Measurements from ENCODE around the gene OPCML. TPM values are rescaled to one million over a fixed set of nuclear protein-coding genes. Genes with fewer than 3 reads are reported as not detected.

OPCML gene
- total RNA-seq, 2 experiments from 2014 or later = not detected

- Mint-ChIP-seq H3K4me1 (no peaks in the 10 kb centered on the region), H3K27me3 (no peaks in the 10 kb centered on the region)
- ATAC-seq (ENCODE audit: low read depth) = no peak
Observed at GRCh38 chr11:132579634-132580327, 952.5 kb downstream of the OPCML start.

GRCh38 chr11:132579136-132579535 is 953.2 kb downstream of the OPCML start:
- no peaks in the 10 kb centered on the region for H3K4me1 Mint-ChIP-seq
- H3K27me3 Mint-ChIP-seq = no peaks in the 10 kb centered on the region
- POLR2A ChIA-PET = no interaction called here
- ATAC-seq (ENCODE audit: low read depth) (no peak), DNase-seq (no peak)
- no peaks in the 10 kb centered on the region for H3K36me3 Mint-ChIP-seq
- no peak overlapping the region for H3K4me3 Mint-ChIP-seq
- peaks cover 1% of the 10 kb centered on the region for H3K9me3 Mint-ChIP-seq
- H3K27ac Mint-ChIP-seq = no peak overlapping the region

More at GRCh38 chr11:132579634-132580327, 952.5 kb downstream of the OPCML start:
- Mint-ChIP-seq H3K27ac (no peak overlapping the region), H3K9me3 (peaks cover 1% of the 10 kb centered on the region), H3K36me3 (no peaks in the 10 kb centered on the region), H3K4me3 (no peak overlapping the region)
- POLR2A ChIA-PET = no interaction called here
- no peak for DNase-seq

- Mint-ChIP-seq H3K4me3 (no peak overlapping the region), H3K4me1 (no peaks in the 10 kb centered on the region), H3K9me3 (peaks cover 1% of the 10 kb centered on the region), H3K36me3 (no peaks in the 10 kb centered on the region), H3K27me3 (no peaks in the 10 kb centered on the region), H3K27ac (no peak overlapping the region)
- no peak for ATAC-seq (ENCODE audit: low read depth)
- DNase-seq = no peak
- POLR2A ChIA-PET = no interaction called here
Observed at GRCh38 chr11:132578580-132578979, 953.7 kb downstream of the OPCML start.

GRCh38 chr11:132576706-132577105 is 955.6 kb downstream of the OPCML start:
- Mint-ChIP-seq H3K4me3 (no peak overlapping the region), H3K9me3 (peaks cover 1% of the 10 kb centered on the region), H3K27ac (no peak overlapping the region), H3K4me1 (no peaks in the 10 kb centered on the region), H3K36me3 (no peaks in the 10 kb centered on the region), H3K27me3 (no peaks in the 10 kb centered on the region)
- POLR2A ChIA-PET = no interaction called here
- DNase-seq = no peak
- ATAC-seq (ENCODE audit: low read depth) = no peak

GRCh38 chr11:132564091-132564885 is 968.0 kb downstream of the OPCML start:
- Mint-ChIP-seq H3K9me3 (peaks cover 2% of the 10 kb centered on the region), H3K4me1 (no peaks in the 10 kb centered on the region), H3K4me3 (no peak overlapping the region), H3K36me3 (no peaks in the 10 kb centered on the region), H3K27ac (no peak overlapping the region), H3K27me3 (no peaks in the 10 kb centered on the region)
- POLR2A ChIA-PET = no interaction called here
- no peak for ATAC-seq (ENCODE audit: low read depth)
- DNase-seq = no peak

- no peaks in the 10 kb centered on the region for H3K4me1 Mint-ChIP-seq
- H3K9me3 Mint-ChIP-seq = no peaks in the 10 kb centered on the region
- no peaks in the 10 kb centered on the region for H3K27me3 Mint-ChIP-seq
- POLR2A ChIA-PET = no interaction called here
- no peaks in the 10 kb centered on the region for H3K36me3 Mint-ChIP-seq
- no peak overlapping the region for H3K4me3 Mint-ChIP-seq
- ATAC-seq (ENCODE audit: low read depth) = no peak
- DNase-seq = no peak
- H3K27ac Mint-ChIP-seq = no peak overlapping the region
Observed at GRCh38 chr11:132563050-132563449, 969.3 kb downstream of the OPCML start.

- no peak overlapping the region for H3K4me3 Mint-ChIP-seq
- no peaks in the 10 kb centered on the region for H3K27me3 Mint-ChIP-seq
- ATAC-seq (ENCODE audit: low read depth) (no peak), DNase-seq (no peak)
- POLR2A ChIA-PET = no interaction called here
- H3K9me3 Mint-ChIP-seq = no peaks in the 10 kb centered on the region
- H3K4me1 Mint-ChIP-seq = no peaks in the 10 kb centered on the region
- H3K27ac Mint-ChIP-seq = no peak overlapping the region
- H3K36me3 Mint-ChIP-seq = no peaks in the 10 kb centered on the region
Observed at GRCh38 chr11:132561937-132562336, 970.4 kb downstream of the OPCML start.

- no peaks in the 10 kb centered on the region for H3K4me1 Mint-ChIP-seq
- peaks cover 2% of the 10 kb centered on the region for H3K9me3 Mint-ChIP-seq
- no peak for ATAC-seq (ENCODE audit: low read depth)
- no peak overlapping the region for H3K27ac Mint-ChIP-seq
- POLR2A ChIA-PET = no interaction called here
- no peaks in the 10 kb centered on the region for H3K27me3 Mint-ChIP-seq
- no peak overlapping the region for H3K4me3 Mint-ChIP-seq
- DNase-seq = no peak
- H3K36me3 Mint-ChIP-seq = no peaks in the 10 kb centered on the region
Observed at GRCh38 chr11:132559331-132560036, 972.8 kb downstream of the OPCML start.

- peaks cover 2% of the 10 kb centered on the region for H3K9me3 Mint-ChIP-seq
- no peaks in the 10 kb centered on the region for H3K4me1 Mint-ChIP-seq
- POLR2A ChIA-PET = no interaction called here
- DNase-seq (no peak), ATAC-seq (ENCODE audit: low read depth) (no peak)
- H3K27ac Mint-ChIP-seq = no peak overlapping the region
- no peak overlapping the region for H3K4me3 Mint-ChIP-seq
- no peaks in the 10 kb centered on the region for H3K36me3 Mint-ChIP-seq
- no peaks in the 10 kb centered on the region for H3K27me3 Mint-ChIP-seq
Observed at GRCh38 chr11:132556316-132556715, 976.0 kb downstream of the OPCML start.

- POLR2A ChIA-PET = no interaction called here
- no peaks in the 10 kb centered on the region for H3K27me3 Mint-ChIP-seq
- no peaks in the 10 kb centered on the region for H3K36me3 Mint-ChIP-seq
- H3K27ac Mint-ChIP-seq = no peak overlapping the region
- DNase-seq = no peak
- H3K4me3 Mint-ChIP-seq = no peak overlapping the region
- no peak for ATAC-seq (ENCODE audit: low read depth)
- H3K4me1 Mint-ChIP-seq = no peaks in the 10 kb centered on the region
- peaks cover 2% of the 10 kb centered on the region for H3K9me3 Mint-ChIP-seq
Observed at GRCh38 chr11:132555617-132556016, 976.7 kb downstream of the OPCML start.

- POLR2A ChIA-PET = no interaction called here
- H3K36me3 Mint-ChIP-seq = no peaks in the 10 kb centered on the region
- no peak overlapping the region for H3K27ac Mint-ChIP-seq
- H3K9me3 Mint-ChIP-seq = peaks cover 4% of the 10 kb centered on the region
- DNase-seq (no peak), ATAC-seq (ENCODE audit: low read depth) (no peak)
- no peak overlapping the region for H3K4me3 Mint-ChIP-seq
- H3K4me1 Mint-ChIP-seq = no peaks in the 10 kb centered on the region
- H3K27me3 Mint-ChIP-seq = no peaks in the 10 kb centered on the region
Observed at GRCh38 chr11:132551016-132551415, 981.3 kb downstream of the OPCML start.

- H3K27me3 Mint-ChIP-seq = no peaks in the 10 kb centered on the region
- H3K36me3 Mint-ChIP-seq = no peaks in the 10 kb centered on the region
- no peaks in the 10 kb centered on the region for H3K4me1 Mint-ChIP-seq
- DNase-seq = no peak
- no peak overlapping the region for H3K27ac Mint-ChIP-seq
- POLR2A ChIA-PET = no interaction called here
- no peak for ATAC-seq (ENCODE audit: low read depth)
- H3K4me3 Mint-ChIP-seq = no peak overlapping the region
- peaks cover 4% of the 10 kb centered on the region for H3K9me3 Mint-ChIP-seq
Observed at GRCh38 chr11:132549561-132549960, 982.7 kb downstream of the OPCML start.

GRCh38 chr11:132549001-132549400 is 983.3 kb downstream of the OPCML start:
- ATAC-seq (ENCODE audit: low read depth) (no peak), DNase-seq (no peak)
- Mint-ChIP-seq H3K4me1 (no peaks in the 10 kb centered on the region), H3K27ac (no peak overlapping the region), H3K36me3 (no peaks in the 10 kb centered on the region), H3K27me3 (no peaks in the 10 kb centered on the region), H3K9me3 (peaks cover 4% of the 10 kb centered on the region), H3K4me3 (no peak overlapping the region)
- POLR2A ChIA-PET = no interaction called here

- DNase-seq (no peak), ATAC-seq (ENCODE audit: low read depth) (no peak)
- H3K36me3 Mint-ChIP-seq = no peaks in the 10 kb centered on the region
- POLR2A ChIA-PET = no interaction called here
- H3K9me3 Mint-ChIP-seq = peaks cover 2% of the 10 kb centered on the region
- H3K27ac Mint-ChIP-seq = no peak overlapping the region
- no peak overlapping the region for H3K4me3 Mint-ChIP-seq
- H3K4me1 Mint-ChIP-seq = no peaks in the 10 kb centered on the region
- no peaks in the 10 kb centered on the region for H3K27me3 Mint-ChIP-seq
Observed at GRCh38 chr11:132544007-132544406, 988.3 kb downstream of the OPCML start.
